HFF-Myc (cell line): Measurements from ENCODE around the gene ZIC5.

Source experiments
- DNase-seq: peaks from one replicate; pipeline ENCODE4 v3.0.0-alpha.2; 2011; ENCODE audit warnings: low read depth; ENCODE audit errors: extremely low read depth
- H3K4me3 ChIP-seq: replicated peaks from 2 replicates; pipeline ENCODE4 v1.5.1; 2011; ENCODE audit warnings: low read depth, mild to moderate bottlenecking, control low read depth, low read length
- CTCF ChIP-seq: IDR thresholded peaks from 2 replicates; pipeline ENCODE4 v1.5.1; 2012; ENCODE audit warnings: mild to moderate bottlenecking, low read depth, low read length, control low read depth; ENCODE audit errors: missing control alignments

Gene ZIC5

GRCh38 chr13:99962242-99962641 is 9.3 kb downstream of the ZIC5 start:
- no peak for DNase-seq
- no peak for TF ChIP-seq CTCF
- H3K4me3 ChIP-seq, result no peak overlapping the region

- no peak for TF ChIP-seq CTCF
- no peak overlapping the region for H3K4me3 ChIP-seq
- no peak for DNase-seq
These were observed 9.9 kb downstream of the ZIC5 start for GRCh38 chr13:99961636-99962035.

- TF ChIP-seq CTCF, result no peak
- H3K4me3 ChIP-seq, result no peak overlapping the region
- no peak for DNase-seq
These were observed 10.8 kb downstream of the ZIC5 start for GRCh38 chr13:99960663-99961311.

- H3K4me3 ChIP-seq, result no peak overlapping the region
- TF ChIP-seq CTCF, result peak; percentile 23
- no peak for DNase-seq
These were observed 11.9 kb downstream of the ZIC5 start for GRCh38 chr13:99959540-99960230.

- TF ChIP-seq CTCF, result no peak
- H3K4me3 ChIP-seq, result no peak overlapping the region
- no peak for DNase-seq
These were observed 12.4 kb downstream of the ZIC5 start for GRCh38 chr13:99959127-99959539.

- TF ChIP-seq CTCF, result no peak
- H3K4me3 ChIP-seq, result no peak overlapping the region
- DNase-seq, result no peak
These were observed 13.0 kb downstream of the ZIC5 start for GRCh38 chr13:99958406-99959126.
